SK-N-SH (cell line): ENCODE data around the gene TMCO4. TPM values are rescaled to one million over a fixed set of nuclear protein-coding genes. Genes with fewer than 3 reads are reported as not detected.

Experiments
- CTCF ChIA-PET: fragments of 300-600, 350-600 bp; formaldehyde crosslinking; extraction: SDS; loops from one replicate; lab custom pipeline; 2021; lab: Yijun Ruan, JAX
- POLR2A ChIA-PET: fragments of 350-600 bp; sonication (Branson Sonifier 250); formaldehyde crosslinking; extraction: SDS; loops from one replicate; lab custom pipeline; 2020; ENCODE audit warnings: antibody characterized with exemption, inconsistent platforms; lab: Yijun Ruan, JAX
- DNase-seq: peaks from one replicate; pipeline ENCODE4 v3.0.0; 2012
- H2AFZ ChIP-seq: fragments of 200-600 bp; sonication (generic); 2 replicates; pipeline ENCODE4 v1.8.1; 2016; ENCODE audit warnings: antibody characterized with exemption, mild to moderate bottlenecking, low read depth
- H3F3A ChIP-seq: fragments of 200-600 bp; sonication (generic); replicated peaks from 2 replicates; pipeline ENCODE3; 2016; ENCODE audit warnings: antibody characterized with exemption, mild to moderate bottlenecking; ENCODE audit not compliant: insufficient read depth
- H3K27ac ChIP-seq, 2 experiments: fragments of 200-500 bp in 1 of 2; fragments of 200-600 bp in 1 of 2; sonication (Bioruptor generic) in 1 of 2; sonication (generic), shearing (Covaris generic) in 1 of 2; 2 replicates each; pipeline versions ENCODE4 v1.5.1 to v1.6.1; 2014 to 2016; ENCODE audit warnings: low read depth in 2 of 2, inconsistent platforms in 1 of 2, low read length in 1 of 2, mild to moderate bottlenecking in 1 of 2, mixed read lengths in 1 of 2
- H3K27me3 ChIP-seq: fragments of 200-600 bp; sonication (generic), shearing (Covaris generic); 2 replicates; pipeline ENCODE4 v1.6.1; 2016; ENCODE audit warnings: mixed run types; ENCODE audit not compliant: insufficient read depth
- H3K36me3 ChIP-seq, 2 experiments: fragments of 200-500 bp in 1 of 2; fragments of 200-600 bp in 1 of 2; sonication (Bioruptor generic) in 1 of 2; sonication (generic) in 1 of 2; replicated peaks in 1 of 2; 2 replicates each; pipeline versions ENCODE3 to v1.5.1; 2014 to 2016; ENCODE audit warnings: low read length in 1 of 2, mild to moderate bottlenecking in 1 of 2; ENCODE audit not compliant: insufficient read depth in 2 of 2, control insufficient read depth in 1 of 2
- H3K4me1 ChIP-seq, 2 experiments: fragments of 200-500 bp in 1 of 2; fragments of 200-600 bp in 1 of 2; sonication (Bioruptor generic) in 1 of 2; sonication (generic), shearing (Covaris generic) in 1 of 2; 2 replicates each; pipeline versions ENCODE4 v1.5.1 to v1.6.1; 2014 to 2016; ENCODE audit warnings: low read depth in 1 of 2, low read length in 1 of 2, mixed run types in 1 of 2; ENCODE audit not compliant: insufficient read depth in 2 of 2, control insufficient read depth in 1 of 2
- H3K4me2 ChIP-seq: fragments of 200-600 bp; sonication (generic), shearing (Covaris generic); 2 replicates; pipeline ENCODE4 v1.6.1; 2017; ENCODE audit warnings: mixed run types
- H3K4me3 ChIP-seq, 2 experiments: fragments of 200-500 bp in 1 of 2; fragments of 200-600 bp in 1 of 2; sonication (Bioruptor generic) in 1 of 2; sonication (generic), shearing (Covaris generic) in 1 of 2; 2 replicates each; pipeline versions ENCODE4 v1.5.1 to v1.8.1; 2014 to 2016; ENCODE audit warnings: low read depth in 2 of 2, inconsistent platforms in 1 of 2, low read length in 1 of 2, mild to moderate bottlenecking in 1 of 2, mixed read lengths in 1 of 2, moderate library complexity in 1 of 2
- H3K79me2 ChIP-seq: fragments of 200-600 bp; sonication (generic); 2 replicates; pipeline ENCODE4 v1.8.1; 2017; ENCODE audit warnings: mild to moderate bottlenecking; ENCODE audit not compliant: insufficient read depth
- H3K9ac ChIP-seq: fragments of 200-600 bp; sonication (generic); 2 replicates; pipeline ENCODE4 v1.6.1; 2017; ENCODE audit warnings: mixed run types
- H3K9me2 ChIP-seq: fragments of 200-600 bp; sonication (generic); 2 replicates; pipeline ENCODE4 v1.6.1; 2017; ENCODE audit warnings: mixed run types
- H3K9me3 ChIP-seq: fragments of 200-600 bp; sonication (generic); 2 replicates; pipeline ENCODE4 v1.6.1; 2017; ENCODE audit warnings: mixed run types, mild to moderate bottlenecking, moderate library complexity
- H4K20me1 ChIP-seq: fragments of 200-600 bp; sonication (generic); 2 replicates; pipeline ENCODE4 v1.6.1; 2017; ENCODE audit warnings: mild to moderate bottlenecking, mixed run types; ENCODE audit not compliant: insufficient read depth
- CHD2 ChIP-seq: fragments of 150-350 bp; IDR thresholded peaks from 2 replicates; pipeline ENCODE4 v1.6.1; 2018; ENCODE audit warnings: low read length; ENCODE audit not compliant: partially characterized antibody
- EP300 ChIP-seq, 2 experiments: IDR thresholded peaks; 2 replicates each; pipeline versions ENCODE4 v1.4.0 to v1.6.1; 2012; ENCODE audit warnings: borderline replicate concordance in 1 of 2, low read depth in 1 of 2, low read length in 1 of 2
- EZH2phosphoT487 ChIP-seq: fragments of 200-600 bp; sonication (generic); IDR thresholded peaks from 2 replicates; pipeline ENCODE4 v1.6.1; 2017; ENCODE audit warnings: low read depth, mixed run types, mild to moderate bottlenecking, antibody characterized with exemption, moderate library complexity, borderline replicate concordance
- FOXJ3 ChIP-seq: sonication (generic); formaldehyde crosslinking; IDR thresholded peaks from 2 replicates; pipeline ENCODE4 v1.5.1; 2020; ENCODE audit warnings: mild to moderate bottlenecking, missing genetic modification reagents
- GABPA ChIP-seq: IDR thresholded peaks from 2 replicates; pipeline ENCODE4 v1.4.0; 2012; ENCODE audit warnings: low read depth, mild to moderate bottlenecking
- GATA2 ChIP-seq: sonication (generic); formaldehyde crosslinking; IDR thresholded peaks from 2 replicates; pipeline ENCODE4 v1.5.0; 2020; ENCODE audit warnings: mild to moderate bottlenecking, missing genetic modification reagents
- JUND ChIP-seq: IDR thresholded peaks from 2 replicates; pipeline ENCODE4 v1.4.0; 2012
- NFIC ChIP-seq: IDR thresholded peaks from 2 replicates; pipeline ENCODE4 v1.4.0; 2012; ENCODE audit warnings: borderline replicate concordance
- NRF1 ChIP-seq: IDR thresholded peaks from 2 replicates; pipeline ENCODE4 v1.6.1; 2012; ENCODE audit warnings: low read depth, mild to moderate bottlenecking, low read length
- PBX3 ChIP-seq: IDR thresholded peaks from 2 replicates; pipeline ENCODE4; 2012
- POLR2AphosphoS5 ChIP-seq: IDR thresholded peaks from 2 replicates; pipeline ENCODE4 v1.6.1; 2012; ENCODE audit warnings: low read depth, low read length
- RAD21 ChIP-seq: IDR thresholded peaks from 2 replicates; pipeline ENCODE4 v1.6.1; 2012; ENCODE audit warnings: mild to moderate bottlenecking, low read length
- RCOR1 ChIP-seq: fragments of 150-350 bp; IDR thresholded peaks from 2 replicates; pipeline ENCODE4 v1.6.1; 2017; ENCODE audit warnings: antibody characterized with exemption, low read length
- REST ChIP-seq: IDR thresholded peaks from 2 replicates; pipeline ENCODE4 v1.6.1; 2012; ENCODE audit warnings: mild to moderate bottlenecking, low read depth, low read length, moderate library complexity
- RFX5 ChIP-seq: IDR thresholded peaks from 2 replicates; pipeline ENCODE4 v1.6.1; 2012; ENCODE audit warnings: mild to moderate bottlenecking, improper control_type of control experiment, low read length
- RXRA ChIP-seq: IDR thresholded peaks from 2 replicates; pipeline ENCODE4 v1.4.0; 2012; ENCODE audit warnings: low read depth, mild to moderate bottlenecking, borderline replicate concordance
- SMC3 ChIP-seq: IDR thresholded peaks from 2 replicates; pipeline ENCODE4 v1.6.1; 2012; ENCODE audit warnings: low read depth, low read length, improper control_type of control experiment
- TAF1 ChIP-seq: IDR thresholded peaks from 2 replicates; pipeline ENCODE4 v1.6.1; 2012; ENCODE audit warnings: low read depth, mild to moderate bottlenecking, low read length, moderate library complexity, borderline replicate concordance
- TCF12 ChIP-seq: IDR thresholded peaks from 2 replicates; pipeline ENCODE4 v1.4.0; 2012
- USF2 ChIP-seq: fragments of 150-350 bp; IDR thresholded peaks from 2 replicates; pipeline ENCODE4 v1.6.1; 2017; ENCODE audit warnings: antibody characterized with exemption, low read length, low read depth, borderline replicate concordance
- ZBTB33 ChIP-seq: IDR thresholded peaks from 2 replicates; pipeline ENCODE4 v1.4.0; 2012; ENCODE audit warnings: low read depth, borderline replicate concordance
- WGBS: methylation state at CpG from one replicate; pipeline ENCODE4 v1.1.6; 2017; ENCODE audit warnings: low lambda C conversion rate; 5-methylcytosine and 5-hydroxymethylcytosine counted together
- polyA plus RNA-seq, 3 experiments: library from polyadenylated mRNA; depleted of rRNA; stranded (reverse); fragments of >200 nt; gene quantifications; 2 replicates each; pipeline ENCODE4 v1.2.3, GENCODE V29; 2012
- TF ChIP-seq, protein P1 (sequence below): fragments of 200-600 bp; sonication (generic); IDR thresholded peaks from 2 replicates; pipeline ENCODE4 v1.6.1; 2017; ENCODE audit warnings: antibody characterized with exemption, mild to moderate bottlenecking, moderate library complexity
- TF ChIP-seq, protein P2 (sequence below): IDR thresholded peaks from 2 replicates; pipeline ENCODE4 v1.4.0; 2012; ENCODE audit warnings: low read depth

Gene TMCO4
- polyA plus RNA-seq, 1 of the 3 experiments (the other 2 are of a cell fraction) = 4.2 TPM

GRCh38 chr1:19715334-19716203, 84.1 kb downstream of the TMCO4 start:
- H3K4me2 ChIP-seq = no peak overlapping the region
- H3K79me2 ChIP-seq = no peaks in the 10 kb centered on the region
- CTCF ChIA-PET = interaction anchor here (0.6 to 17.6 kb wide), 35 partner anchors 11 to 779 kb away, joined by 3 to 553 read pairs (median 4); partner anchors contain the start of genes HTR6, OTUD3, RNF186 and UBR4
- H3K9me2 ChIP-seq = no peaks in the 10 kb centered on the region
- no peaks in the 10 kb centered on the region for H3K9me3 ChIP-seq
- H3F3A ChIP-seq = no peaks in the 10 kb centered on the region
- H4K20me1 ChIP-seq = no peaks in the 10 kb centered on the region
- H3K27me3 ChIP-seq = no peaks in the 10 kb centered on the region
- H3K9ac ChIP-seq = no peak overlapping the region
- H3K27ac ChIP-seq = no peak overlapping the region
- POLR2A ChIA-PET = interaction anchor here (0.6 kb wide), 2 partner anchors 166 to 348 kb away, joined by 3 read pairs; partner anchors contain the start of gene OTUD3
- peaks cover 0 to 1% of the 10 kb centered on the region in 2 experiments; a peak in 1 of 4 replicates for H3K4me1 ChIP-seq
- 35% methylated on average over 11 of the region's 12 CpGs for WGBS
- DNase-seq = peak; percentile 88
- no peak overlapping the region for H3K4me3 ChIP-seq
- H3K36me3 ChIP-seq = no peaks in the 10 kb centered on the region
- no peak overlapping the region for H2AFZ ChIP-seq
- TF ChIP-seq GABPA (no peak), EP300 (IDR thresholded peaks at IDR 0.05; ENCODE audit: borderline replicate concordance in 1 of 2, low read depth in 1 of 2, low read length in 1 of 2) (no peak), RCOR1 (peak; percentile 69; the same call in 1 of the 2 replicates), EZH2phosphoT487 (no peak), RXRA (no peak), RAD21 (peak; percentile 78), NRF1 (no peak), TAF1 (no peak), TCF12 (no peak), JUND (no peak), USF2 (no peak), PBX3 (no peak), RFX5 (0 out of 2 replicates have a peak, but pooled peaks have one; percentile 41), POLR2AphosphoS5 (no peak), SMC3 (peak; percentile 70), GATA2 (no peak), REST (no peak), CHD2 (peak; percentile 33), FOXJ3 (CRISPR knock-in tag) (no peak), NFIC (no peak), ZBTB33 (no peak)
- TF ChIP-seq, protein P1, sequence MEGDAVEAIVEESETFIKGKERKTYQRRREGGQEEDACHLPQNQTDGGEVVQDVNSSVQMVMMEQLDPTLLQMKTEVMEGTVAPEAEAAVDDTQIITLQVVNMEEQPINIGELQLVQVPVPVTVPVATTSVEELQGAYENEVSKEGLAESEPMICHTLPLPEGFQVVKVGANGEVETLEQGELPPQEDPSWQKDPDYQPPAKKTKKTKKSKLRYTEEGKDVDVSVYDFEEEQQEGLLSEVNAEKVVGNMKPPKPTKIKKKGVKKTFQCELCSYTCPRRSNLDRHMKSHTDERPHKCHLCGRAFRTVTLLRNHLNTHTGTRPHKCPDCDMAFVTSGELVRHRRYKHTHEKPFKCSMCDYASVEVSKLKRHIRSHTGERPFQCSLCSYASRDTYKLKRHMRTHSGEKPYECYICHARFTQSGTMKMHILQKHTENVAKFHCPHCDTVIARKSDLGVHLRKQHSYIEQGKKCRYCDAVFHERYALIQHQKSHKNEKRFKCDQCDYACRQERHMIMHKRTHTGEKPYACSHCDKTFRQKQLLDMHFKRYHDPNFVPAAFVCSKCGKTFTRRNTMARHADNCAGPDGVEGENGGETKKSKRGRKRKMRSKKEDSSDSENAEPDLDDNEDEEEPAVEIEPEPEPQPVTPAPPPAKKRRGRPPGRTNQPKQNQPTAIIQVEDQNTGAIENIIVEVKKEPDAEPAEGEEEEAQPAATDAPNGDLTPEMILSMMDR = peak; percentile 93
- TF ChIP-seq, protein P2, sequence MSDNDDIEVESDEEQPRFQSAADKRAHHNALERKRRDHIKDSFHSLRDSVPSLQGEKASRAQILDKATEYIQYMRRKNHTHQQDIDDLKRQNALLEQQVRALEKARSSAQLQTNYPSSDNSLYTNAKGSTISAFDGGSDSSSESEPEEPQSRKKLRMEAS = no peak
